SKM-1 (cell line): ENCODE data around the gene ACTG1.

ENCODE experiments used
- DNase-seq: peaks from one replicate; lab custom pipeline; 2025; ENCODE audit not compliant: unreplicated experiment; lab: John Stamatoyannopoulos, UW

ACTG1 gene

DNA sequence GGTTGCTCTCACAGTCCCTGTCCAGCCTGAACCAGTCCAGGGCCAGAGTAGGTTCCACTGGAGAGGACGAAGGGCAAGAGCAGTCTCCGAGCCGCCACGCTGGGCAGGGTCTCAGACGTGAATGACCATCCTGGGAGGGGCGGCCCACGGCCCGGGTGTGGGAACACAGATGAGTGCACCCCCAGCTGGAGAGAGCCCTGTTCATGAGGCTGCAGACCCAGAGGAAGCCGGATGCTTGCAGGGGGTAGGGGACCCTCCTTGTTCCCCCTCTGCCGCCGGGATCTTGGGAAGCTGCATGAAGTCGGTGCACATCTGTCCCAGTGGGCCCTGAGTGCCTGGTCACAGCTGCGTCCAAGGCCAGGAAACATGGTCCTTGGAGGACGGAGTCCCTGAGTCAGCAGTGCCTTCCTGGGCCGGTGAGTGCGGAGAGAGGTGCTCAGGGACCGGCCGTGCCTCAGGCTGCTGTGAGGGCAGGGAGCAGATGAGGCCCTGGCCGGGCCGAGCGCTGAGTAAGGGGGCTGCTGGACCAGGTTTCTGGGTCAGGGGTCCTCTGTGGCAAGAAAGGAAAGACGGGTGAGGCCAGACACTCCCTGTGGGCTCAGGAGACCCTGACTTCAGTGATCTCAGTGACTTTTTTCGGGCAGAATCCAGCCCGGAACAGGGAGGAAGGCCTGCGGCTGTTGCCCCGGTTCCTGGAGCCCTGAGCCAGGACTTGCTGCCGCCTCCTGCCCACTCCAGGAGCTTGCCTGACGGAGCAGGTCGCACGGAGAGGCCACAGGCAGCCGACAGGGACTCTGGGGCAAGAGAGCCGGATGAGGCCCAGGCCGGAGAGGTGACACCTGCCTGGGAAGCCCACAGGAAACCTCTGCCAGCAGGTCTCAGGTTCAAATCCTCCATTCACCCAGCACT is 45.8 kb downstream of the ACTG1 start:
- no peak for DNase-seq

DNA sequence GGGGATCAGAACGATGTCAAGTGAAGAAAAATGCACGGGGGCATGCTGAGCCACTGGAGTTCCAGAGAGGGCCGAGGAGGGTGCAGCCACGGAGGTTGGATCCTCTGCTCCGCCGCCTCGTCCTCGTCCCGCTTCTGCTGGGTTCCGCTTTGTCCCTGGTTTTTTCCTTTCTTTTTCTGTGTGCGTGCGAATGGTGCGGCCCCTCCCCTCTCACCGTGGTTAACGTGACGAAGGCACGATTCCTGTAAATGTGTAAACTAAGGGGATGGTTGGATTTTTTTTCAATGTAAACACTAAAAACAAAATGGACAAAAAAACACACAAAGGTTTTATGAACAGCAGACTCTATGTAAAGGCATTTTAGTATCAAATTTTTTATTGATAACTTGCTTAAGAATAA is 46.7 kb downstream of the ACTG1 start:
- DNase-seq, result no peak

DNA sequence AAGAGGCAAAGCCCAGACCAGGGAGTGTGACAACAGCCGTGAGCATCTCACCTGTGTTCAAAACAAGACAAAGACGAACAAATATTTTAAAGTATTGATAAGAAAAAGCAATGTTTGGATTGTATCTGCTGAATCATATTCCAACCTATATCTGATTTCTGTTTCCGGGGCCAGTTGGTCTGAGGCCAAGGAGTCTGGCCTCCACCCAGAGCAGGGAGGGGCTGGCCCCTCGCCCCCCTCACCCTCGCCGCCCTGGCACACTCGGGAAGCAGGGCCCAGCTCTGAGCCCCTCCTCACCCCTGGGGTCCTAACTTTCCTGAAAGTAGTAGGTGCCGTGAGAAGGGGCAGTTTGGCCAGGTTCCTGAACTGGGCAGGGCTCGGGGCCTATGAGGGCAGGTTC is 48.0 kb downstream of the ACTG1 start:
- DNase-seq, result no peak

DNA sequence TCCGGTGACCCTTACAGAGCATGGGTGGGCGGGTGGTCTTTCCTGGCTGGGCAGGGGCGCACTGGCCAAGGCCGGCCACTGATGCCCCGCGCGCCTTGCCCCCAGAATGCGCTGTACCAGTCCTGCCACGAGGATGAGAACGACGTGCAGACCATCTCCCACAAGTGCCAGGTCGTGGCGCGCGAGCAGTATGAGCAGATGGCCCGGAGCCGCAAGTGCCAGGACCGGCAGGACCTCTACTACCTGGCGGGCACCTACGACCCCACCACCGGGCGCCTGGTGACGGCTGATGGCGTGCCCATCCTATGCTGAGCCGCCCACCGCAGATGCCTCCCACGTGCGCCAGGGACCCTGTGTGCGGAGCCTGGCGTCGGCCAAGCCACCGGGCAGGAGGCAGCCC is 49.1 kb downstream of the ACTG1 start:
- no peak for DNase-seq

DNA sequence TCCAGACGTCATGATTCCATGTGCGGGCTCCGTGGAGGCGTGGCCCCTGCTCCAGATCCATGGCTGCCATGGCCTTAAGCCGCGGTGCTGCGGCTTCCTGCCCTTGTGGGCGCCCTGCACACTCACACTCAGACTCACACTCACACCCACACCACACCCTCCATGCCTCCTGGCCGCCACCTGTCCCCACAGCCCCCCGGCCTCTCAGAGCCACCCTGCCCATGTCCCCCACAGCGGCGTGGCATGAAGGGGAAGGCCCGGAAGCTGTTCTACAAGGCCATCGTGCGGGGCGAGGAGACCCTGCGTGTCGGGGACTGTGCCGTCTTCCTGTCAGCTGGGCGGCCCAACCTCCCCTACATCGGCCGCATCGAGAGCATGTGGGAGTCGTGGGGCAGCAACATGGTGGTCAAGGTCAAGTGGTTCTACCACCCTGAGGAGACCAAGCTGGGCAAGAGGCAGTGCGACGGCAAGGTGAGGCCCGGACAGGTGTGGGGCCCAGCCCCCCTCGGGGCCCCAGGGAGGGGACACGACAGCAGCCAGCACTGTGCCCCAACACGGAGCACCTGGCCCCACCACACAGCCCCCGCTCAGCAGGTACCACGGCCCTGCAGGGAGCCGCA is 50.0 kb downstream of the ACTG1 start:
- DNase-seq, result no peak

DNA sequence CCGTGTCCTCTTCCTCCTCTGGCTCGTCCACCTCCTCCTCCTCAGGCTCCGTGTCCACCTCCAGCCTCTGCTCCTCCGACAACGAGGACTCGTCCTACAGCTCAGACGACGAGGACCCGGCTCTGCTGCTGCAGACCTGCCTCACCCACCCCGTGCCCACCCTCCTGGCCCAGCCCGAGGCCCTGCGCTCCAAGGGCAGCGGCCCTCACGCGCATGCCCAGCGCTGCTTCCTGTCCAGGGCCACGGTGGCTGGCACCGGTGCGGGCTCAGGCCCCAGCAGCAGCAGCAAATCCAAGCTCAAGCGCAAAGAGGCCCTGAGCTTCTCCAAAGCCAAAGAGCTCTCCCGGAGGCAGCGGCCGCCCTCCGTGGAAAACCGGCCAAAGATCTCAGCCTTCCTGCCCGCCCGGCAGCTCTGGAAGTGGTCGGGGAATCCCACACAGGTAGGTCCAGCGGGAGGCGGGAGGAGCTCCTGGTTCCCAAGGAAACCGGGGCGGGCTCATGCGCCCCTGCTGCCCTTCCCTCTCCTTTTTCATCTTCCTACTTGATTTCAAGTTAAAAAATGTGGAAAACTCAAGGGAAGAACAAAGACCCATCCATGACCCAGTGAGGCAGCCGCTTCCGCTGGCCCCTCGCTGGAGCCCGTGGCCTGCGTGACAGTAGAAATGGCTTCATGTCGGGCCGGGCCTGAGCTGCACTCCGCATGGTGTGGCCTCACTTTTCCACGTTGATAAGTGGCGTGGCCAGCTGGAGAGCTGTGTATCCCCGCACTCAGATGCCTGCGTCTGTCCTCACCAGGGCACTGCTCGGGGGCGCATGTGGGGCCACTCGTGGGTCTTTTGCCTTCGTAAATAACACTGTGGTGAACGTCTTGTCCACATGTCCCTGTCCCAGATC is 50.7 kb downstream of the ACTG1 start:
- no peak for DNase-seq

DNA sequence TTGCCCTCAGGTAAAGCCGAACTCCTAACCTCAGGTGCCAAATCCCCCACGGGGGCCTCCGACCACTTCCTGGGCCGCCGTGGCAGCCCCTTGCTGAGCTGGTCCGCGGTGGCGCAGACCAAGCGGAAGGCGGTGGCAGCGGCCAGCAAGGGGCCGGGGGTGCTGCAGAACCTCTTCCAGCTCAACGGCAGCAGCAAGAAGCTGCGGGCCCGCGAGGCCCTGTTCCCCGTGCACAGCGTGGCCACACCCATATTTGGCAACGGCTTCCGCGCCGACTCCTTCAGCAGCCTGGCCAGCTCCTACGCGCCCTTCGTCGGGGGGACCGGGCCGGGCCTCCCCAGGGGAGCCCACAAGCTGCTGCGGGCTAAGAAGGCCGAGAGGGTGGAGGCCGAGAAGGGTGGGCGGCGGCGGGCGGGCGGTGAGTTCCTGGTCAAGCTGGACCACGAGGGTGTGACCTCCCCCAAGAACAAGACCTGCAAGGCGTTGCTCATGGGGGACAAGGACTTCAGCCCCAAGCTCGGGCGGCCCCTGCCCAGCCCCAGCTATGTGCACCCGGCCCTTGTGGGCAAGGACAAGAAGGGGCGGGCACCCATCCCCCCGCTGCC is 51.6 kb downstream of the ACTG1 start:
- no peak for DNase-seq
